ENCODE results near the gene RPRD1A.

Gene RPRD1A

DNA sequence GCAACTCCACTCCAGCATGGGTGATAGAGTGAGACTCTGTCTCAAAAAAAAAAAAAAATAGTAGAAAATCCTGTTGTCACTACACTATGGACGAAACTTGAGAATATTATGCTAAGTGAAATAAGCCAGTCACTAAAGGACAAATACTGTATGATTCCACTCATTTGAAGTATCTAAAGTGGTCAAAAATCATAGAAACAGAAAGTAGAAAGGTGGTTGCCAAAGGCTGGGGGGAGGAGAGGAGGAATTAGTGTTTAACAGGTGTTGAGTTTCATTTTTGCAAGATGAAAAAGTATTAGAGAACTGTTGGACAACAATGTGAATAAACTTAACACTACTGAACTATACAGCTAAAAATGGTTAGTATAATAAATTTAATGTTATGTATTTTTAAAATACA lies 113.7 kb downstream of the RPRD1A start:
- Histone ChIP-seq H3K36me3 (ENCODE audit: control insufficient read depth in 2 of 2, insufficient read depth in 2 of 2, low read length in 2 of 2) (no peaks in the 10 kb centered on the region), H3K9ac (ENCODE audit: low read length in 2 of 2) (no peak overlapping the region), H3K4me3 (ENCODE audit: low read length in 2 of 2) (no peak overlapping the region), H3K4me1 (ENCODE audit: control insufficient read depth, insufficient read depth, low read length) (peaks cover 3% of the 10 kb centered on the region), H3K27me3 (ENCODE audit: control insufficient read depth in 1 of 2, insufficient read depth in 2 of 2, low read length in 2 of 2) (no peaks in the 10 kb centered on the region), H3K9me3 (ENCODE audit: control insufficient read depth in 2 of 2, low read length in 2 of 2) (no peaks in the 10 kb centered on the region), H3K27ac (ENCODE audit: low read length) (no peak overlapping the region)

DNA sequence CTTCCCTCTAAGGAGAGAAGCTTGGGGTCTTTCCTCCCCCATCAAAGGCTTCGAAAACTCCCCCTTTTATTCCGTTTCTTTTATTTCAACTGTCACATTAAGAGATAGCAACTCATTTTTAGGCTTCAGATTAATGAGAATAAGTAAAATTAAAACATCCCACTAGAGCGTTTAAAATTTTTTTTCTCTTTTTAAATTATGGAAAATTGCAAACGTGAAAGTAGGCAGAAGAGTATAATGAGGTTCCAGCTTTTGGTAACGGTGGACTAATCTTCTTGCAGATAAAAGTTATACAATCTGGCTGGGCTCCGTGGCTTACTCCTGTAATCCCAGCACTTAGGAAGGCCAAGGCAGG lies 116.8 kb downstream of the RPRD1A start:
- Histone ChIP-seq H3K36me3 (ENCODE audit: control insufficient read depth in 2 of 2, insufficient read depth in 2 of 2, low read length in 2 of 2) (no peaks in the 10 kb centered on the region), H3K27ac (ENCODE audit: low read length) (no peak overlapping the region), H3K27me3 (ENCODE audit: control insufficient read depth in 1 of 2, insufficient read depth in 2 of 2, low read length in 2 of 2) (no peaks in the 10 kb centered on the region), H3K4me3 (ENCODE audit: low read length in 2 of 2) (peak overlapping the region; percentile 90), H3K9ac (ENCODE audit: low read length in 2 of 2) (peak overlapping the region; percentile 13 to 70), H3K4me1 (ENCODE audit: control insufficient read depth, insufficient read depth, low read length) (peaks cover 8% of the 10 kb centered on the region), H3K9me3 (ENCODE audit: control insufficient read depth in 2 of 2, low read length in 2 of 2) (no peaks in the 10 kb centered on the region)

DNA sequence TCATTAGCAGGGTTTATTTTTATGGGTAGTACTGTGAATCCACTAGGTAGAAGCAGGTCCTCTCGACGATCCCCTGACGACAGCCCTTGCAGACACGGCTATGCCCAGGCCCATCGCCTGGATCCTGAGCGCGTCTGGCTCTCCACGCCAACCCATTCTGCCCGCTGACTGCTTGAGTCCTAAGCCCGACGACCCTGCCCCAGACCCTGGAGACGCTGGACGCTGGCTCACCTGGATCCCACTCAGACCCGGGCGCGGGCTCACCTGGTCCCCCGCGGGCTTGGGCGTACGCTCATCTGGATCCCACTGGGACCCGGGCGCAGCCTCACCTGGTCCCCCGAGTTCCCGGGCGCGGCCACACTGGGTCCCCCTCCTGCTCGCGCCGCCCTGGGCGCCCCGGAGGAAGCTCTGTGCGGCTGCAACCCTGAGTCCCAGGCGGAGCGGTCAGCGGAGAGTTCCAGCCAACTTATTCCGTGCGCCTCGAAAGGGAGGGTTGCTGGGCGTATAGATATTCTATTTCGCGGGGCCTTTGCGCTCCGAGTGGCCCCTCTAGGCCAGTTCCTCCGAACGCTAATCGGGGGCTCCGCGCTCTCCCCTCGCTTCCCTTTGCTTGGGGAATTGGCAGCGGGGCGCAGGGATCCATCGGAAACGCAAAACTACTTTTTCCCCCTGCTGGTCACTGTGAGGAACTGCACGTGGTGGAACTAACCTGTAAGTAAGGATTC lies 117.3 kb downstream of the RPRD1A start:
- no peaks in the 10 kb centered on the region for H3K9me3 ChIP-seq (ENCODE audit: control insufficient read depth in 2 of 2, low read length in 2 of 2)
- peaks cover 8% of the 10 kb centered on the region for H3K4me1 ChIP-seq (ENCODE audit: control insufficient read depth, insufficient read depth, low read length)
- no peaks in the 10 kb centered on the region for H3K36me3 ChIP-seq (ENCODE audit: control insufficient read depth in 2 of 2, insufficient read depth in 2 of 2, low read length in 2 of 2)
- peak overlapping the region; percentile 90 for H3K4me3 ChIP-seq (ENCODE audit: low read length in 2 of 2)
- peak overlapping the region; percentile 62 for H3K27ac ChIP-seq (ENCODE audit: low read length)
- peak overlapping the region; percentile 60 to 70 for H3K9ac ChIP-seq (ENCODE audit: low read length in 2 of 2)
- H3K27me3 ChIP-seq (ENCODE audit: control insufficient read depth in 1 of 2, insufficient read depth in 2 of 2, low read length in 2 of 2) = no peaks in the 10 kb centered on the region

DNA sequence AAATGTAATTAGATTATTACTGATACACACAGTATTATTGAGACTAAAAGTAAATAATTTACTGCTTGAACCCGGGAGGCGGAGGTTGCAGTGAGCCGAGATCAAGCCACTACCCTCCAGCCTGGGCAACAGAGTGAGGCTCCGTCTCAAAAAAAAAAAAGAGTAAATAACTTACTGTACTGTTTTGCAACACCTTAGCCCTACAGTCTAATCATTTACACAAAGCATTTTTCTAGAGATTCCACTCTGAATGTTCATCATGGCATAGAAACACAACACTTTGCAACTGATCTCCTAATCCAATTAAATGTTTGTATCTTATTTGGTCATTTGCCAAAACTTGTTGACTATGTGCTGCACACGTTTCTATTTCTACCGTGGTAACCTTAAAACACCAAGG lies 118.3 kb downstream of the RPRD1A start:
- Histone ChIP-seq H3K36me3 (ENCODE audit: control insufficient read depth in 2 of 2, insufficient read depth in 2 of 2, low read length in 2 of 2) (no peaks in the 10 kb centered on the region), H3K4me1 (ENCODE audit: control insufficient read depth, insufficient read depth, low read length) (peaks cover 8% of the 10 kb centered on the region), H3K9me3 (ENCODE audit: control insufficient read depth in 2 of 2, low read length in 2 of 2) (no peaks in the 10 kb centered on the region), H3K27ac (ENCODE audit: low read length) (peak overlapping the region; percentile 62), H3K27me3 (ENCODE audit: control insufficient read depth in 1 of 2, insufficient read depth in 2 of 2, low read length in 2 of 2) (no peaks in the 10 kb centered on the region), H3K4me3 (ENCODE audit: low read length in 2 of 2) (peak overlapping the region; percentile 90), H3K9ac (ENCODE audit: low read length in 2 of 2) (peak overlapping the region; percentile 60 to 70)

DNA sequence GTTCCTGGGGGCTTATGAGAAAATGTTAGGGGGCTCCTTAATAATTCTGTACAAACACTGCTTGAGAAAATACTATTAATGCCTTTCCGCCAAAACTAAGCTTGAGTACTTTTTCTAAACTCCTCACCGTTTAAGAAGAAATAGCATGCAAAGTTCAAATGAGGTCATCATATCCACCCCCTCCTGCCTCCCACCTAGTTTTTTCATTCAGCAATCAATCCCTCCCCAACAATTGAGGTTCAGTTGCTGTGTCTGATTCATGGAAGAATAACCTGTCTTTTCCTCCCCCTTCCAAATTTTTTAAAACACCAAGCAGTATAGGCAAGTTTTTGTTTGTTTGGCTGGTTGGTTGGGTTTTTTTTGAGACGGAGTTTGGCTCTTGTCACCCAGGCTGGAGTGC lies 119.3 kb downstream of the RPRD1A start:
- peaks cover under 1 to 4% of the 10 kb centered on the region in 2 donors for H3K36me3 ChIP-seq (ENCODE audit: control insufficient read depth in 2 of 2, insufficient read depth in 2 of 2, low read length in 2 of 2)
- no peak overlapping the region for H3K9ac ChIP-seq (ENCODE audit: low read length in 2 of 2)

DNA sequence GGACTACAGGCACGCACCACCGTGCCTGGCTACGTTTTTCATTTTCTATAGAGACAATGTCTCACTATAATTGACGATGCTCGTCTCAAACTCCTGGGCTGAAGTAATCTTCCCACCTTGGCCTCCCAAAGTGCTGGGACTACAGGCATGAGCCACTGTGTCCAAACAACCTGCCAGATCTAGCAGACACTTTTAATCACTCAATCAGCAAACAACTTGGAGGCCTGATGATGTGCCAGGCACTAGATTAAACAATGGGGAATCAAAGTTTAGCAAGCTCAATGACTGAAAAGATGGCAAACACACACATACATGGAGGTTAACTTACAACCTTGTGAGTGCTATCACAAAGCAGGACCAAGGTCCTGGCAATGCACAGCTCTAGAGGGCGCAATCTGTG lies 124.7 kb downstream of the RPRD1A start:
- H3K4me3 ChIP-seq (ENCODE audit: low read length in 2 of 2) = no peak overlapping the region
- H3K9ac ChIP-seq (ENCODE audit: low read length in 2 of 2) = no peak overlapping the region
- no peaks in the 10 kb centered on the region for H3K9me3 ChIP-seq (ENCODE audit: control insufficient read depth in 2 of 2, low read length in 2 of 2)
- peaks cover 8% of the 10 kb centered on the region for H3K4me1 ChIP-seq (ENCODE audit: control insufficient read depth, insufficient read depth, low read length)
- no peak overlapping the region for H3K27ac ChIP-seq (ENCODE audit: low read length)
- H3K27me3 ChIP-seq (ENCODE audit: control insufficient read depth in 1 of 2, insufficient read depth in 2 of 2, low read length in 2 of 2) = no peaks in the 10 kb centered on the region
- peaks cover 4 to 9% of the 10 kb centered on the region in 2 donors for H3K36me3 ChIP-seq (ENCODE audit: control insufficient read depth in 2 of 2, insufficient read depth in 2 of 2, low read length in 2 of 2)

More for the DNA sequence above, 119.3 kb downstream of the RPRD1A start:
- Histone ChIP-seq H3K27me3 (ENCODE audit: control insufficient read depth in 1 of 2, insufficient read depth in 2 of 2, low read length in 2 of 2) (no peaks in the 10 kb centered on the region), H3K4me3 (ENCODE audit: low read length in 2 of 2) (peak overlapping the region in 1 of 2 donors; percentile 22), H3K9me3 (ENCODE audit: control insufficient read depth in 2 of 2, low read length in 2 of 2) (no peaks in the 10 kb centered on the region), H3K4me1 (ENCODE audit: control insufficient read depth, insufficient read depth, low read length) (peaks cover 8% of the 10 kb centered on the region), H3K27ac (ENCODE audit: low read length) (no peak overlapping the region)

DNA sequence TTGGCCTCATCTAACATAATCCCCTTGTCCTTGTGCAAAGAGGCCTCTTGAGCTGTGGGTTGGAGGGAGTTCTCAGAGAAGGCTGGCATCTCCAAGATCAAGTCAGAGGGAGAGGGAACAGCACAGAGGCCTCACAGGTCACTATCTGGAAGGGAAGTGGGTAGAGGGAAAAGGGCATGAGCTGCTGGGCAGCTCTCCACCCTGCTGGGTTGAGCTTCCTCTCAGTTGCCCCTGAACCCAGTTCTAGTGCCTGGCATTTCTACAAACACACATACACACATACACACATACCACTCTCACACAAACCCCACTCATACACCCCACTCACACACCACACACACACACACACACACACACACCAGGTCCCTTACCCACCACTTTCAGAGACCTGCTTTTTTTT lies 125.2 kb downstream of the RPRD1A start:
- Histone ChIP-seq H3K27me3 (ENCODE audit: control insufficient read depth in 1 of 2, insufficient read depth in 2 of 2, low read length in 2 of 2) (no peaks in the 10 kb centered on the region), H3K9me3 (ENCODE audit: control insufficient read depth in 2 of 2, low read length in 2 of 2) (no peaks in the 10 kb centered on the region), H3K36me3 (ENCODE audit: control insufficient read depth in 2 of 2, insufficient read depth in 2 of 2, low read length in 2 of 2) (peaks cover 7 to 10% of the 10 kb centered on the region in 2 donors), H3K27ac (ENCODE audit: low read length) (no peak overlapping the region), H3K9ac (ENCODE audit: low read length in 2 of 2) (no peak overlapping the region), H3K4me3 (ENCODE audit: low read length in 2 of 2) (no peak overlapping the region), H3K4me1 (ENCODE audit: control insufficient read depth, insufficient read depth, low read length) (peaks cover 4% of the 10 kb centered on the region)

DNA sequence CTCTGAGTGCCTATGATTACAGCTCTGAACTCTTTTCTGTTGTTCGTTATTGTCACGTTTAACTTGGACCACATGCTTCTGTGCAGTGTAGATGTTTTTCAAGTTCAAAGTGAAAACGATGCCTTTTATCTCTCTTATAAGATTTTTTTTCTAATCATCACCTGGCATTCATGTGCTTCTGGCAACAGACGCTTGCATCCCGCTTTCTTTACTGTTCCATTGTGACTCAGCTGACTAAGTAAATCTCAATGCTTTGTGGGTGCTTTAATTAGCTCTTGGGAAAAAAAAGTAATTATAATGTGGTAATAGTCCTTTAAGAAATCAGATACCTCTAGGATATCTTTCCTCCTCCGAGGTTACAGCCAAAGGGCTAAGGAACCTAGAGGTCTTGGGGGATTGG lies 126.1 kb downstream of the RPRD1A start:
- no peak overlapping the region for H3K4me3 ChIP-seq (ENCODE audit: low read length in 2 of 2)
- no peak overlapping the region for H3K9ac ChIP-seq (ENCODE audit: low read length in 2 of 2)
- H3K9me3 ChIP-seq (ENCODE audit: control insufficient read depth in 2 of 2, low read length in 2 of 2) = no peaks in the 10 kb centered on the region
- H3K27me3 ChIP-seq (ENCODE audit: control insufficient read depth in 1 of 2, insufficient read depth in 2 of 2, low read length in 2 of 2) = no peaks in the 10 kb centered on the region
- H3K36me3 ChIP-seq (ENCODE audit: control insufficient read depth in 2 of 2, insufficient read depth in 2 of 2, low read length in 2 of 2) = peaks cover 9 to 13% of the 10 kb centered on the region in 2 donors
- H3K27ac ChIP-seq (ENCODE audit: low read length) = no peak overlapping the region
- H3K4me1 ChIP-seq (ENCODE audit: control insufficient read depth, insufficient read depth, low read length) = peaks cover 4% of the 10 kb centered on the region
